ENCODE results near the gene CCDC71. TPM values are rescaled to one million over a fixed set of nuclear protein-coding genes. Genes with fewer than 3 reads are reported as not detected.

Gene CCDC71
- total and polyA plus RNA-seq, 2 of the 13 experiments (the other 11 are each of a cell fraction or from before 2014, with no cell fraction given): 9.7 to 14.3 TPM

DNA sequence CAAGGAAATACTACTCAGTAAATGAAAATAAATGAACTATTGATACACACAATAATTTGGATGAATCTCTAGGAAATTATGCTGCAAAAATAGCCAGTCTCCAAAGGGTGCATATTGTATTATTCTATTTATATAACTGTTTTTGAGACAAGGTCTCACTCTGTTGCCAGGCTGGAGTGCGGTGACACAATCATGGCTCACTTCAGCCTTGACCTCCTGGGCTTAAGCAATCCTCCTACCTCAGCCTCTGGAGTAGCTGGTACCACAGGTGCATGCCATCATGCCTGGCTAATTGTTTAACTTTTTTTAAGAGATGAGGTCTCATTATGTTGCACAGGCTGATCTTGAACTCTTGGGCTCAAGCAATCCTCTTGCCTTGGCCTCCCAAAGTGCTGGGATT lies 17.7 kb upstream of the CCDC71 start (continued):
- TF ChIP-seq KAT8 (CRISPR knock-in tag; IDR thresholded peaks at IDR 0.05): 0 out of 2 replicates have a peak, but pooled peaks have one; percentile 25
- peak; percentile 46; the same call in 1 of the 2 replicates for TF ChIP-seq SALL1 (CRISPR knock-in tag; IDR thresholded peaks at IDR 0.05)
- TF ChIP-seq SAP130 (CRISPR knock-in tag; IDR thresholded peaks at IDR 0.05; ENCODE audit: low read depth): 0 out of 2 replicates have a peak, but pooled peaks have one; percentile 44
- TF ChIP-seq, protein P1, sequence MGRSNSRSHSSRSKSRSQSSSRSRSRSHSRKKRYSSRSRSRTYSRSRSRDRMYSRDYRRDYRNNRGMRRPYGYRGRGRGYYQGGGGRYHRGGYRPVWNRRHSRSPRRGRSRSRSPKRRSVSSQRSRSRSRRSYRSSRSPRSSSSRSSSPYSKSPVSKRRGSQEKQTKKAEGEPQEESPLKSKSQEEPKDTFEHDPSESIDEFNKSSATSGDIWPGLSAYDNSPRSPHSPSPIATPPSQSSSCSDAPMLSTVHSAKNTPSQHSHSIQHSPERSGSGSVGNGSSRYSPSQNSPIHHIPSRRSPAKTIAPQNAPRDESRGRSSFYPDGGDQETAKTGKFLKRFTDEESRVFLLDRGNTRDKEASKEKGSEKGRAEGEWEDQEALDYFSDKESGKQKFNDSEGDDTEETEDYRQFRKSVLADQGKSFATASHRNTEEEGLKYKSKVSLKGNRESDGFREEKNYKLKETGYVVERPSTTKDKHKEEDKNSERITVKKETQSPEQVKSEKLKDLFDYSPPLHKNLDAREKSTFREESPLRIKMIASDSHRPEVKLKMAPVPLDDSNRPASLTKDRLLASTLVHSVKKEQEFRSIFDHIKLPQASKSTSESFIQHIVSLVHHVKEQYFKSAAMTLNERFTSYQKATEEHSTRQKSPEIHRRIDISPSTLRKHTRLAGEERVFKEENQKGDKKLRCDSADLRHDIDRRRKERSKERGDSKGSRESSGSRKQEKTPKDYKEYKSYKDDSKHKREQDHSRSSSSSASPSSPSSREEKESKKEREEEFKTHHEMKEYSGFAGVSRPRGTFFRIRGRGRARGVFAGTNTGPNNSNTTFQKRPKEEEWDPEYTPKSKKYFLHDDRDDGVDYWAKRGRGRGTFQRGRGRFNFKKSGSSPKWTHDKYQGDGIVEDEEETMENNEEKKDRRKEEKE (IDR thresholded peaks at IDR 0.05): no peak
- TF ChIP-seq SOX5 (CRISPR knock-in tag; IDR thresholded peaks at IDR 0.05; ENCODE audit: borderline replicate concordance): peak; percentile 37; the same call in 1 of the 2 replicates
- TF ChIP-seq ZNF101 (CRISPR knock-in tag; IDR thresholded peaks at IDR 0.05; ENCODE audit: borderline replicate concordance, low read depth): no peak
- TF ChIP-seq ATRX (CRISPR knock-in tag; IDR thresholded peaks at IDR 0.05; ENCODE audit: borderline replicate concordance): no peak
- TF ChIP-seq ERF (CRISPR knock-in tag; IDR thresholded peaks at IDR 0.05): no peak
- TF ChIP-seq, protein P2, sequence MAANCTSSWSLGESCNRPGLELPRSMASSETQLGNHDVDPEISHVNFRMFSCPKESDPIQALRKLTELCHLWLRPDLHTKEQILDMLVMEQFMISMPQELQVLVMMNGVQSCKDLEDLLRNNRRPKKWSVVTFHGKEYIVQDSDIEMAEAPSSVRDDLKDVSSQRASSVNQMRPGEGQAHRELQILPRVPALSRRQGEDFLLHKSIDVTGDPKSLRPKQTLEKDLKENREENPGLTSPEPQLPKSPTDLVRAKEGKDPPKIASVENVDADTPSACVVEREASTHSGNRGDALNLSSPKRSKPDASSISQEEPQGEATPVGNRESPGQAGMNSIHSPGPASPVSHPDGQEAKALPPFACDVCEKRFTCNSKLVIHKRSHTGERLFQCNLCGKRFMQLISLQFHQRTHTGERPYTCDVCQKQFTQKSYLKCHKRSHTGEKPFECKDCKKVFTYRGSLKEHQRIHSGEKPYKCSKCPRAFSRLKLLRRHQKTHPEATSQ (CRISPR knock-in tag; IDR thresholded peaks at IDR 0.05; ENCODE audit: borderline replicate concordance): no peak
- TF ChIP-seq SIX4 (CRISPR knock-in tag; IDR thresholded peaks at IDR 0.05): no peak
- TF ChIP-seq POLR2AphosphoS5 (IDR thresholded peaks at IDR 0.05; ENCODE audit: low read depth, low read length): no peak
- TF ChIP-seq, protein P3, sequence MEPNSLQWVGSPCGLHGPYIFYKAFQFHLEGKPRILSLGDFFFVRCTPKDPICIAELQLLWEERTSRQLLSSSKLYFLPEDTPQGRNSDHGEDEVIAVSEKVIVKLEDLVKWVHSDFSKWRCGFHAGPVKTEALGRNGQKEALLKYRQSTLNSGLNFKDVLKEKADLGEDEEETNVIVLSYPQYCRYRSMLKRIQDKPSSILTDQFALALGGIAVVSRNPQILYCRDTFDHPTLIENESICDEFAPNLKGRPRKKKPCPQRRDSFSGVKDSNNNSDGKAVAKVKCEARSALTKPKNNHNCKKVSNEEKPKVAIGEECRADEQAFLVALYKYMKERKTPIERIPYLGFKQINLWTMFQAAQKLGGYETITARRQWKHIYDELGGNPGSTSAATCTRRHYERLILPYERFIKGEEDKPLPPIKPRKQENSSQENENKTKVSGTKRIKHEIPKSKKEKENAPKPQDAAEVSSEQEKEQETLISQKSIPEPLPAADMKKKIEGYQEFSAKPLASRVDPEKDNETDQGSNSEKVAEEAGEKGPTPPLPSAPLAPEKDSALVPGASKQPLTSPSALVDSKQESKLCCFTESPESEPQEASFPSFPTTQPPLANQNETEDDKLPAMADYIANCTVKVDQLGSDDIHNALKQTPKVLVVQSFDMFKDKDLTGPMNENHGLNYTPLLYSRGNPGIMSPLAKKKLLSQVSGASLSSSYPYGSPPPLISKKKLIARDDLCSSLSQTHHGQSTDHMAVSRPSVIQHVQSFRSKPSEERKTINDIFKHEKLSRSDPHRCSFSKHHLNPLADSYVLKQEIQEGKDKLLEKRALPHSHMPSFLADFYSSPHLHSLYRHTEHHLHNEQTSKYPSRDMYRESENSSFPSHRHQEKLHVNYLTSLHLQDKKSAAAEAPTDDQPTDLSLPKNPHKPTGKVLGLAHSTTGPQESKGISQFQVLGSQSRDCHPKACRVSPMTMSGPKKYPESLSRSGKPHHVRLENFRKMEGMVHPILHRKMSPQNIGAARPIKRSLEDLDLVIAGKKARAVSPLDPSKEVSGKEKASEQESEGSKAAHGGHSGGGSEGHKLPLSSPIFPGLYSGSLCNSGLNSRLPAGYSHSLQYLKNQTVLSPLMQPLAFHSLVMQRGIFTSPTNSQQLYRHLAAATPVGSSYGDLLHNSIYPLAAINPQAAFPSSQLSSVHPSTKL (CRISPR knock-in tag; IDR thresholded peaks at IDR 0.05): peak; percentile 83
- TF ChIP-seq HNF4G (IDR thresholded peaks at IDR 0.05; ENCODE audit: borderline replicate concordance, low read depth, low read length): no peak
- TF ChIP-seq HNF4G (CRISPR knock-in tag; IDR thresholded peaks at IDR 0.05; ENCODE audit: borderline replicate concordance, low read depth): no peak
- no peak for TF ChIP-seq ZNF468 (CRISPR knock-in tag; IDR thresholded peaks at IDR 0.05)
- TF ChIP-seq ZNF674 (CRISPR knock-in tag; IDR thresholded peaks at IDR 0.05; ENCODE audit: low read depth): no peak
- peak; percentile 48; the same call in 1 of the 2 replicates for TF ChIP-seq BCL6 (CRISPR knock-in tag; IDR thresholded peaks at IDR 0.05)
- TF ChIP-seq, protein P4, sequence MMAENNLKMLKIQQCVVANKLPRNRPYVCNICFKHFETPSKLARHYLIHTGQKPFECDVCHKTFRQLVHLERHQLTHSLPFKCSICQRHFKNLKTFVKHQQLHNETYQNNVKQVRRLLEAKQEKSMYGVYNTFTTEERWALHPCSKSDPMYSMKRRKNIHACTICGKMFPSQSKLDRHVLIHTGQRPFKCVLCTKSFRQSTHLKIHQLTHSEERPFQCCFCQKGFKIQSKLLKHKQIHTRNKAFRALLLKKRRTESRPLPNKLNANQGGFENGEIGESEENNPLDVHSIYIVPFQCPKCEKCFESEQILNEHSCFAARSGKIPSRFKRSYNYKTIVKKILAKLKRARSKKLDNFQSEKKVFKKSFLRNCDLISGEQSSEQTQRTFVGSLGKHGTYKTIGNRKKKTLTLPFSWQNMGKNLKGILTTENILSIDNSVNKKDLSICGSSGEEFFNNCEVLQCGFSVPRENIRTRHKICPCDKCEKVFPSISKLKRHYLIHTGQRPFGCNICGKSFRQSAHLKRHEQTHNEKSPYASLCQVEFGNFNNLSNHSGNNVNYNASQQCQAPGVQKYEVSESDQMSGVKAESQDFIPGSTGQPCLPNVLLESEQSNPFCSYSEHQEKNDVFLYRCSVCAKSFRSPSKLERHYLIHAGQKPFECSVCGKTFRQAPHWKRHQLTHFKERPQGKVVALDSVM (CRISPR knock-in tag; IDR thresholded peaks at IDR 0.05): peak; percentile 92
- TF ChIP-seq RXRB (CRISPR knock-in tag; IDR thresholded peaks at IDR 0.05; ENCODE audit: borderline replicate concordance): peak; percentile 63; the same call in 1 of the 2 replicates
- TF ChIP-seq ZFP90 (CRISPR knock-in tag; IDR thresholded peaks at IDR 0.05; ENCODE audit: borderline replicate concordance): no peak

Measured in HepG2 (cell line).